Right renal pelvis (tissue), 4 donors: ENCODE results near the gene ACHE. TPM values are rescaled to one million over a fixed set of nuclear protein-coding genes. Genes with fewer than 3 reads are reported as not detected.
"Not testable (repeated sequence)": the region's sequence is repeated elsewhere in the genome, so short reads cannot be mapped to it uniquely, and the experiment has no call there.

Experiments used
- DNase-seq, 4 donors: peaks; one replicate each; pipeline ENCODE4 v3.0.0-alpha.2; 2013; ENCODE audit warnings: low read depth in 4 of 4, low spot score in 3 of 4, missing footprints in 1 of 4
- polyA plus RNA-seq, 4 donors: library from polyadenylated mRNA; unstranded; fragments of 120-200 nt; gene quantifications; one replicate each; pipeline ENCODE4 v1.2.1, GENCODE V29; 2013; ENCODE audit not compliant: insufficient read length in 4 of 4

Gene ACHE
- polyA plus RNA-seq, 4 donors: 3.8 to 7.1 (median 4.7) TPM

- DNase-seq: no peak
Observed at GRCh38 chr7:100865938-100866728, 29.6 kb downstream of the ACHE start.

- no peak for DNase-seq
Observed at GRCh38 chr7:100865372-100865911, 30.2 kb downstream of the ACHE start.

- DNase-seq: no peak
Observed at GRCh38 chr7:100864263-100864845, 31.3 kb downstream of the ACHE start.

- no peak for DNase-seq
Observed at GRCh38 chr7:100863406-100863950, 32.2 kb downstream of the ACHE start.

GRCh38 chr7:100861616-100861985 is 34.1 kb downstream of the ACHE start:
- no peak for DNase-seq

GRCh38 chr7:100860702-100861615 is 34.7 kb downstream of the ACHE start:
- DNase-seq: no peak

- DNase-seq: no peak
Observed at GRCh38 chr7:100859856-100860255, 35.8 kb downstream of the ACHE start.

GRCh38 chr7:100856871-100857282 is 38.8 kb downstream of the ACHE start:
- no peak for DNase-seq

- DNase-seq: no peak
Observed at GRCh38 chr7:100855515-100855914, 40.2 kb downstream of the ACHE start.

- not testable (repeated sequence) for DNase-seq
Observed at GRCh38 chr7:100854899-100855298, 40.8 kb downstream of the ACHE start.

- DNase-seq: no peak
Observed at GRCh38 chr7:100854146-100854895, 41.4 kb downstream of the ACHE start.

GRCh38 chr7:100852048-100852872 is 43.4 kb downstream of the ACHE start, which contains the start of gene SLC12A9:
Gene SLC12A9, plus strand, starts transcription at chr7:100852713. Its CDS starts 1,485 bp downstream, at chr7:100854198.
- peak in 1 of 4 donors; percentile 77 for DNase-seq

GRCh38 chr7:100847360-100847759 is 48.3 kb downstream of the ACHE start:
- no peak for DNase-seq

GRCh38 chr7:100840470-100841100 is 55.1 kb downstream of the ACHE start:
- DNase-seq: no peak
